Thymus (tissue), 14 donors: ENCODE measurements around the gene MON1A. TPM values are rescaled to one million over a fixed set of nuclear protein-coding genes. Genes with fewer than 3 reads are reported as not detected.

ENCODE experiments used
- DNase-seq, 9 donors: peaks; one replicate each; pipeline ENCODE4 v3.0.0-alpha.2; 2013; ENCODE audit warnings: low spot score in 9 of 9, low read depth in 6 of 9, missing footprints in 1 of 9
- H3K27ac ChIP-seq, 2 donors: one replicate each; pipeline ENCODE4 v1.5.1; 2013; ENCODE audit warnings: control low read depth in 1 of 2, low read depth in 1 of 2, low read length in 1 of 2, mild to moderate bottlenecking in 1 of 2, moderate library complexity in 1 of 2
- H3K27me3 ChIP-seq, 2 donors: one replicate each; pipeline ENCODE4 v1.5.1; 2013; ENCODE audit warnings: low read length in 1 of 2; ENCODE audit not compliant: control insufficient read depth in 2 of 2, insufficient read depth in 1 of 2
- H3K36me3 ChIP-seq, 2 donors: one replicate each; pipeline ENCODE4 v1.5.1; 2013; ENCODE audit warnings: low read length in 1 of 2, mild to moderate bottlenecking in 1 of 2, moderate library complexity in 1 of 2; ENCODE audit not compliant: control insufficient read depth in 2 of 2, insufficient read depth in 2 of 2
- H3K4me1 ChIP-seq, 2 donors: one replicate each; pipeline ENCODE4 v1.5.1; 2013; ENCODE audit warnings: low read length in 2 of 2; ENCODE audit not compliant: control insufficient read depth in 2 of 2, insufficient read depth in 2 of 2
- H3K4me3 ChIP-seq, 2 donors: one replicate each; pipeline ENCODE4 v1.5.1; 2013; ENCODE audit warnings: low read length in 2 of 2, control low read depth in 1 of 2, mild to moderate bottlenecking in 1 of 2
- H3K9me3 ChIP-seq, 2 donors: one replicate each; pipeline ENCODE4 v1.5.1; 2013; ENCODE audit warnings: low read length in 1 of 2, mild to moderate bottlenecking in 1 of 2; ENCODE audit not compliant: control insufficient read depth in 2 of 2, insufficient read depth in 1 of 2
- WGBS: extraction: QIAGEN DNeasy Blood & Tissue Kit; methylation state at CpG from one replicate; pipeline ENCODE4 v1.1.7; 2013; 5-methylcytosine and 5-hydroxymethylcytosine counted together
- long read RNA-seq, 10 donors: transcript quantifications; one replicate each; lab custom pipeline, GENCODE V29; 2026
- polyA plus RNA-seq: library from polyadenylated mRNA; stranded (reverse); fragments of 200-250 nt; gene quantifications from one replicate; pipeline ENCODE4 v1.2.3, GENCODE V29; 2013
- total RNA-seq: library from RNA; stranded (reverse); fragments of 120-200 nt; gene quantifications from one replicate; pipeline ENCODE4 v1.2.4, GENCODE V29; 2013
- donor health status: healthy.

MON1A gene
- 5.9 TPM for total RNA-seq
- polyA plus RNA-seq: 6.9 TPM
- long read RNA-seq, donor 1, partial matches to known transcripts: 0 of 2 reads
- long read RNA-seq, donor 1, other reads (novel, unspliced or antisense): 0 of 2 reads
- long read RNA-seq, donor 2, transcript MON1A-201 (6 exons, 2,370 nt): major isoform, 5 of 740 reads
- long read RNA-seq, donor 2, partial matches to known transcripts: 723 of 740 reads
- long read RNA-seq, donor 2, other reads (novel, unspliced or antisense): 11 of 740 reads
- long read RNA-seq, donor 3, transcript MON1A-201 (6 exons, 2,370 nt): major isoform, 6 of 8 reads
- long read RNA-seq, donor 3, partial matches to known transcripts: 0 of 8 reads
- long read RNA-seq, donor 3, other reads (novel, unspliced or antisense): 0 of 8 reads
- long read RNA-seq, donor 4: 0 reads
- long read RNA-seq, donor 5, partial matches to known transcripts: 0 of 3 reads
- long read RNA-seq, donor 5, other reads (novel, unspliced or antisense): 0 of 3 reads
- long read RNA-seq, donor 6, partial matches to known transcripts: 0 of 4 reads
- long read RNA-seq, donor 6, other reads (novel, unspliced or antisense): 0 of 4 reads
- long read RNA-seq, donor 7, transcript MON1A-201 (6 exons, 2,370 nt): major isoform, 5 of 6 reads
- long read RNA-seq, donor 7, partial matches to known transcripts: 0 of 6 reads
- long read RNA-seq, donor 7, other reads (novel, unspliced or antisense): 0 of 6 reads
- long read RNA-seq, donor 8, partial matches to known transcripts: 0 of 3 reads
- long read RNA-seq, donor 8, other reads (novel, unspliced or antisense): 0 of 3 reads
- long read RNA-seq, donor 9, partial matches to known transcripts: 0 of 3 reads
- long read RNA-seq, donor 9, other reads (novel, unspliced or antisense): 0 of 3 reads
- long read RNA-seq, donor 10, partial matches to known transcripts: 0 of 3 reads
- long read RNA-seq, donor 10, other reads (novel, unspliced or antisense): 0 of 3 reads

- Histone ChIP-seq H3K4me1 (peaks cover 8 to 20% of the 10 kb centered on the region in 2 donors), H3K27me3 (no peaks in the 10 kb centered on the region), H3K9me3 (no peaks in the 10 kb centered on the region), H3K4me3 (peak within 1 kb of the TSS; percentile 93 to 98), H3K36me3 (no peaks in the 10 kb centered on the region), H3K27ac (peak within 1 kb of the TSS; percentile 51 to 78)
- 5% methylated on average over 56 of the region's 56 CpGs for WGBS
- peak in 6 of 9 donors; percentile 56 to 81 (median 71) for DNase-seq
Measured at GRCh38 chr3:49929291-49930167, at the start of gene MON1A. TSS of gene MON1A (minus strand) at chr3:49929811. CDS start at chr3:49913346, 16,465 bp downstream.

- DNase-seq: no peak
- H3K36me3 ChIP-seq: peaks cover 38 to 48% of the 10 kb centered on the region in 2 donors
- no peaks in the 10 kb centered on the region for H3K27me3 ChIP-seq
- H3K27ac ChIP-seq: no peak overlapping the region
- over 99% methylated on average over 2 of the region's 2 CpGs for whole genome bisulfite sequencing
- H3K9me3 ChIP-seq: no peaks in the 10 kb centered on the region
- no peak overlapping the region for H3K4me3 ChIP-seq
- no peaks in the 10 kb centered on the region for H3K4me1 ChIP-seq
Measured at GRCh38 chr3:49976942-49977341, 47.3 kb upstream of the MON1A start.

GRCh38 chr3:49972656-49973055 lies 43.0 kb upstream of the MON1A start:
- Histone ChIP-seq H3K4me3 (no peak overlapping the region), H3K4me1 (no peaks in the 10 kb centered on the region), H3K27ac (no peak overlapping the region), H3K27me3 (no peaks in the 10 kb centered on the region), H3K9me3 (no peaks in the 10 kb centered on the region), H3K36me3 (peaks cover 34 to 52% of the 10 kb centered on the region in 2 donors)
- DNase-seq: no peak
- 98% methylated on average over 10 of the region's 10 CpGs for WGBS

GRCh38 chr3:49968346-49968745 lies 38.7 kb upstream of the MON1A start:
- Histone ChIP-seq H3K9me3 (no peaks in the 10 kb centered on the region), H3K4me1 (no peaks in the 10 kb centered on the region), H3K27me3 (no peaks in the 10 kb centered on the region), H3K4me3 (no peak overlapping the region), H3K27ac (no peak overlapping the region), H3K36me3 (peaks cover 26 to 44% of the 10 kb centered on the region in 2 donors)
- WGBS: 96% methylated on average over 8 of the region's 8 CpGs
- no peak for DNase-seq

- H3K27ac ChIP-seq: no peak overlapping the region
- no peaks in the 10 kb centered on the region for H3K4me1 ChIP-seq
- H3K36me3 ChIP-seq: peaks cover 18 to 42% of the 10 kb centered on the region in 2 donors
- WGBS: 95% methylated on average over 6 of the region's 6 CpGs
- no peak for DNase-seq
- no peak overlapping the region for H3K4me3 ChIP-seq
- no peaks in the 10 kb centered on the region for H3K27me3 ChIP-seq
- H3K9me3 ChIP-seq: no peaks in the 10 kb centered on the region
Measured at GRCh38 chr3:49967291-49967690, 37.7 kb upstream of the MON1A start.

- H3K36me3 ChIP-seq: peaks cover 18 to 35% of the 10 kb centered on the region in 2 donors
- 100% methylated on average over 1 of the region's 1 CpG for WGBS
- H3K4me1 ChIP-seq: no peaks in the 10 kb centered on the region
- no peaks in the 10 kb centered on the region for H3K9me3 ChIP-seq
- no peak for DNase-seq
- H3K27me3 ChIP-seq: no peaks in the 10 kb centered on the region
- H3K4me3 ChIP-seq: no peak overlapping the region
- no peak overlapping the region for H3K27ac ChIP-seq
Measured at GRCh38 chr3:49966233-49966942, 36.8 kb upstream of the MON1A start.

- no peak for DNase-seq
- H3K36me3 ChIP-seq: peaks cover 0 to 4% of the 10 kb centered on the region in 2 donors
Measured at GRCh38 chr3:49955636-49956035, 26.0 kb upstream of the MON1A start.

GRCh38 chr3:49952924-49953323 lies 23.3 kb upstream of the MON1A start:
- WGBS: 98% methylated on average over 6 of the region's 6 CpGs
- H3K4me1 ChIP-seq: no peaks in the 10 kb centered on the region

More at GRCh38 chr3:49955636-49956035, 26.0 kb upstream of the MON1A start:
- Histone ChIP-seq H3K27ac (no peak overlapping the region), H3K27me3 (no peaks in the 10 kb centered on the region), H3K4me3 (no peak overlapping the region), H3K4me1 (no peaks in the 10 kb centered on the region), H3K9me3 (no peaks in the 10 kb centered on the region)
- WGBS: 94% methylated on average over 3 of the region's 3 CpGs

More at GRCh38 chr3:49952924-49953323, 23.3 kb upstream of the MON1A start:
- no peak overlapping the region for H3K27ac ChIP-seq
- H3K9me3 ChIP-seq: no peaks in the 10 kb centered on the region
- no peaks in the 10 kb centered on the region for H3K27me3 ChIP-seq
- H3K4me3 ChIP-seq: no peak overlapping the region
- H3K36me3 ChIP-seq: no peaks in the 10 kb centered on the region
- DNase-seq: no peak
